Activated CD4-positive, alpha-beta T cell treated with anti-CD3 and anti-CD28 coated beads, Interleukin-2, amount 50 U/mL, for 48 hours (primary cell): Measurements from ENCODE around the gene RPH3AL.

ENCODE experiments used
- DNase-seq, 2 experiments: peaks; one replicate each; pipeline ENCODE4 v3.0.0-alpha.2; 2020

The RPH3AL gene, protein sequence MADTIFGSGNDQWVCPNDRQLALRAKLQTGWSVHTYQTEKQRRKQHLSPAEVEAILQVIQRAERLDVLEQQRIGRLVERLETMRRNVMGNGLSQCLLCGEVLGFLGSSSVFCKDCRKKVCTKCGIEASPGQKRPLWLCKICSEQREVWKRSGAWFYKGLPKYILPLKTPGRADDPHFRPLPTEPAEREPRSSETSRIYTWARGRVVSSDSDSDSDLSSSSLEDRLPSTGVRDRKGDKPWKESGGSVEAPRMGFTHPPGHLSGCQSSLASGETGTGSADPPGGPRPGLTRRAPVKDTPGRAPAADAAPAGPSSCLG

DNA sequence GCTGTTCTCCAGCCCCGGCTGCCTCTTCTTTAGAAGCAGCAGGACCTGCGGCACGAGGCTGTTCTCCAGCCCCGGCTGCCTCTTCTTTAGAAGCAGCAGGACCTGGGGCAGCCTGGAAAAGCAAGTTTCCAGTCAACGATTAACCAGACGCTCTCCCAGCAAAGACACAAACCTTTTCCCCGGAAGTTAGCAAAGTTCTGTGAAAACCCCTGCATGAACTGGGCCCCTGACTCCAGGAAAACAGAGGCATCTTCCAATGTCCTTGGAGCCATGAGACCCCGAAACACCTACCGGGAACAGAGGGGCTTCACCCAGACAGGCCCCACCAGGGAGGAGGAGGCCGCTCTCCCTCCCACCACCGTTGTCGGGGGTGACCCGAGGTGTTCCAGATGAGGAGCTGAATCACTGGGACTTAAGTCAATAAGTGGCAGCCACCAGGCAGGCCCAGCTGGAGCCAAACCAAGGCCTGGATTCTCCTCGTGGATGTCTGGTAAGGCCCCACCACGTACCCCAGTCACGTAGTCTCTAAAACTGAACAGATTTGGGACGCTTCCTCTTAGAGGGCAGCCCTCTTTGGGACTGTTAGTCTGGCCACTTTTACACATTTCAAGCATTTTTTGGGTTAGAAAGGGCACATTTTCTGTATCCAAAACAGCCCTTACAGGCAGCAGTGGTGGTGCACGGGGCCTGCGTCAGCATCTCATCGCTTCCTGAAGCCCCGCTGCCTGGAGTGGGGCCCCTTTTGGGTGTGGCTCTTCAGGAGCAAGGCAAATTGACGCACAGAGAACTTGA, at the start of gene RPH3AL:
Gene RPH3AL (minus strand): TSS at position 387 of the 792 bp plus-strand sequence. CDS start 25,264 bp downstream, outside the sequence.
- no peak for DNase-seq

DNA sequence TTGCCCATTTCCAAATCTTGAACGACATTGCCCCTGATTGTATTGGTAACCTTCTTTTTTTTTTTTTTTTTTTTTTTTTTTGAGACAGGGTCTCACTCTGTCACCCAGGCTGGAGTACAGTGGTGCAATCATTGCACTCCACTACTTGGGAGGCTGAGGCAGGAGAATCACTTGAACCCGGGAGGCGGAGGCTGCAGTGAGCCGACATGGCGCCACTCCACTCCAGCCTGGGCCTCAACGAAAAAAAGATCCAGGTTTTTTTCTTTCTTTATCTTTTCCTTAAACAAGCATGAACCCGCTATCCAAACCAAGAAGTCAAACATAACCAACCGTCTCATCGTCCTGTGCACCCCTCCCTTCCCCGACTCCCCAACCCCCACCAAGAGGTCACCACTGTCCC, 47.6 kb upstream of the RPH3AL start:
- no peak for DNase-seq

DNA sequence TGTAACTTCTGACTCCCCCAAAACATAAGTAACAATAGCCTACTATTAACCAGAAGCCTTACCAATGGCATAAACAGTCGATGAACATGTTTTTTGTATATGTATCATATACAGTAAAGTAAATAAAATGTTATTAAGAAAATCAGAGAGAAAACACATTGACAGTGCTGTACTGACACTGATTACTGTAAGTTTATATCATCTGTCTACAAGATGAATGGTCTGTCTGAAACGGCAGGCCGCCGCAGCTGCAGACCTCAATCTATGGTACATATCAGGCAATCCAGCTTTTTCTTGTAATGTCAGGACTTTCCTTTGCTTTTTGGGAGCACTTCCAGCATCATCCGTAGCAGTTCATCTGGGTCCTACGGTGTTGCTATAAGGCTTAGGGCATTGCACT, 44.2 kb upstream of the RPH3AL start:
- no peak for DNase-seq

DNA sequence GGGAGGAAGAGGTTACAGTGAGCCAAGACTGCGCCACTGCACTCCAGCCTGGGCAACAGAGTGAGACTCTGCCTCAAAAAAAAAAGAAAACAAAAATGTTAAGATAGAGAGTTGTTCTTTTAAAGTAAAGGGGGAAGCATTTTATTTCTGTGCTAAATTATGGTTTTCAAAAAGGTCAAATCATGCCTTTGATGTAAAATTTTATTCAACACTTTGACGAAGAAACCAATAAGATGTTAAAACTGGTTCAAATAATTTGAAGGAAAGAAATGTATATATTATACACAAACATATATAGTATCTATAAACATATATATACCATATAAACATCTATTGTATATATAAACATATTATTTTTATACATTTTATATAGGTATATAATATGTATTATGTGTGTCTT, 43.4 kb upstream of the RPH3AL start:
- DNase-seq, result no peak

DNA sequence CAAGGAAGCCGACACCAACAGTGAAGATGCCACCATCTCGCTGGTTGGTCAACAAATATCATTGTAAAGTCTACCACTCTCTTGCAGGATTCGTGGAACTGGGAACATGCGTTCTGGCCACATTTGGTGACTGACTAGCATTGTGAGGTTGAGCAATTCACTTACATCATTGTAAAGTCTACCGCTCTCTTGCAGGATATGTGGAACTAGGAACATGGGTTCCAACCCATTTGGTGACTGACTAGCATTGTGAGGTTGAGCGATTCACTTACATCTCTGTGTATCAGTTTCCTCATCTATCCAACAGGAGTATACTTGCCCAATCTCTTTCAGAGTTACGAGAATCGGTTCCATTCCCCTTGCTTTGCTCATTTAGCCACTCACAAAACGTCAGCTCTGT, 42.6 kb upstream of the RPH3AL start:
- DNase-seq, result no peak

DNA sequence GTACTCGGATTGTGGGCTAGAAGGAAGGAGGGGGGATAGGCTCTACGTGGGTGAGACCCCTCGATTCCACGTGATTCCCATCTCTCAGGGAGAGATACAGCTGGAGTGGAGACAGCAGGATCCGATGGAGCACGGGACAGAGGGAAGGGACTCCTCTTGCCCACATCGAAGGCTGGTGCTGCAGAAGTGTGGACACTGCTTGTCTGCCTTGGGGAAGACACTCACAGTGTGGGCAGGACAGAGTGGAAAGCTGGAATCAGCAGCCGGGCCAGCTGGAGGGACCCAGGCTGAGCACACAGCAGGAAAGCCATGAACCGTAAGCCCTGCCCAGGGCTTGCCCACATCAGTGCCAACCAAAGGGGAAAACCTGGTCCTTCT, 42.1 kb upstream of the RPH3AL start:
- DNase-seq, result no peak

DNA sequence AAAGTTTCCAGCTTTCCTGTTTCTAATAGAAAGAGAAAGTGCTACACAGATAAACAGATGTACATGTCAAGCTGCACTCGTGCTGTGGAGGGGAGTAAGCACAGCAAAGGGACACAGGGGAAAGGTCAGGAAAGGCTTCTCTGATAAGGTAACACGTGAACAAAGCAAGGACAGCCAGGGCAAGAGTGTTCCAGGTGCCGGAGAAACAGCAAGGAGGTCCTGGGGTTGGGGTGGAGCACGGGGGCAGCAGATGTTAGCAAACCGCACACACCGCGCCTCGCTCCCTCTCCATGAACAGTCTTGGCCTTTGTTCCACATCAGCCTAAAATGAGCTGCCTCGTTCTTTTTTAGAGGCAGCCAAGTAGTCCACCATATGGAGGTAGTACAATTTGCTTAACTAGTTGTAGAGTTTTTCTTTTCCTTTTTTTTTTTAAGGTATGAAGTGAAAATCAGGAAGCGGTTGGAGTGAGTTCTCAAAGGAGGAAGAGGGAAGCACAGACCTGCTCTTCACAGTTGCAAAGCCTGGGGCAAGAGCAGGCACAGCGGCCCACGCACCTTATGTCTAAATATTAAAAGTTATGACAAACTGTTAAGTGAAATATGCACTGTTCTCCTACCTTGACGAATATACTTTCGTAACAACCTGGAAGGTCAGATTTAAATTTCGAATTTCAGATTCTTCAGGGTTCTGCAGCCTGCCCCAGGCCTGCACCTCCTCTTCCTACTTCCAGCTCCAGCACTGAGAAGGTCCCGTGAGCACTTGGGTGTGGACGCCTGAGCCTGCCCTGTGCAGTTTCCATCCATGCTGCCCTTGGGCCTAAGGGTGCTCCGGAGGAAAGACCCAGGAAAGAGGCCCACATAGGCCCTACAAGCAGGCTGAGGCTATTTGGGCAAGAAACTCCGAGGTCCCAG, 41.5 kb upstream of the RPH3AL start:
- no peak for DNase-seq

DNA sequence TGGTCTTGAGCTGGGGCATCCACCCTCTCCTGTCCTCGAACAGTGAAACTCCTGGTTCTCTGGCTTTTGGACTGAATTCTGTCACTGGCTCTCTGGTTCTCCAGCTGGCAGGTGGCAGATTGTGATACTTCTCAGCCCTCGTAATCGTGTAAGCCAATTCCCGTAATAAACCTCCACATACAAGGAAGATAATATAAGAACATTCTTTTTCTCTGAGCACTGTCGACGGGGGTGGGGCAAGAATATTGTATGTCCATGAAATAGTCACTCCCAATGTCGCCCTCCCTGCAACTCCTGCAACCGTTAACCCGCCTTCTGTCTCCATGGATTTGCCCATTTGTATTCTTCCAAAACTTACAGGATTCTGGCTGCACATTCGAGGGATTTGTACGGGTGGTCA, 39.2 kb upstream of the RPH3AL start:
- no peak for DNase-seq

DNA sequence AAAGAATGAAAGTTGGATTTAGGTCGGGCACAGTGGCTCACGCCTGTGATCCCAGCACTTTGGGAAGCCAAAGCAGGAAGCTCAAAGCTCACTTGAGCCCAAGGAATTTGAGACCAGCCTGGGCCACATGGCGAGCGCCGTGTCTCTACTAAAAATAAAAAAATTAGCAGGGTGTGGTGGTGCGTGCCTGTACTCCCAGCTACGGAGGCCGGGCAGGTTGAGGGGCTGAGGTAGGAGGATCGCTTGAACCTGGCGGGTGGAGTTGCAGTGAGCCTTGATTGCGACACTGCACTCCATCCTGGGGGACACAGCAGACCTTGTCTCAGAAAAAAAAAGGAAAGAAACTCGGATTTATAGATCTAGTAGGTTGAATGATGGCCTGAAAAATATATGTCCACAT, 37.4 kb upstream of the RPH3AL start:
- DNase-seq, result no peak

DNA sequence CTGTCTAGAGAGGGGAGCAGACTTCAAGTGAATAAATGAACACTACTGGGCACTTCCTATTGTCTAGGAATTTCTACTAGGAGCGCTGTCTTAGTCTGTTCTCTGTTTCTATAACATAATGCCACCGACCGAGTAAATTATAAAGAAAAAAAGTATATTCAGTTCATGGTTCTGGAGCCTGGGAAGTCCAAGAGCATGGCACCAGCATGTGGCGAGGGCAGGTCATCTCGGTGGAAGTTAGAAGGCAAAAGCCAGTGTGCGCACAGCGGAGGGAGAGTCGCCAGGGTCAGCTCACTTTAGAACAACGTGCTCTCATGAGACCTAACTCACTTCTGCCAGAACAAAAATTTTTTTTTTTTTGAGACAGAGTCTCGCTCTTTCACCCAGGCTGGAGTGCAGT, 35.5 kb upstream of the RPH3AL start:
- DNase-seq, result no peak

DNA sequence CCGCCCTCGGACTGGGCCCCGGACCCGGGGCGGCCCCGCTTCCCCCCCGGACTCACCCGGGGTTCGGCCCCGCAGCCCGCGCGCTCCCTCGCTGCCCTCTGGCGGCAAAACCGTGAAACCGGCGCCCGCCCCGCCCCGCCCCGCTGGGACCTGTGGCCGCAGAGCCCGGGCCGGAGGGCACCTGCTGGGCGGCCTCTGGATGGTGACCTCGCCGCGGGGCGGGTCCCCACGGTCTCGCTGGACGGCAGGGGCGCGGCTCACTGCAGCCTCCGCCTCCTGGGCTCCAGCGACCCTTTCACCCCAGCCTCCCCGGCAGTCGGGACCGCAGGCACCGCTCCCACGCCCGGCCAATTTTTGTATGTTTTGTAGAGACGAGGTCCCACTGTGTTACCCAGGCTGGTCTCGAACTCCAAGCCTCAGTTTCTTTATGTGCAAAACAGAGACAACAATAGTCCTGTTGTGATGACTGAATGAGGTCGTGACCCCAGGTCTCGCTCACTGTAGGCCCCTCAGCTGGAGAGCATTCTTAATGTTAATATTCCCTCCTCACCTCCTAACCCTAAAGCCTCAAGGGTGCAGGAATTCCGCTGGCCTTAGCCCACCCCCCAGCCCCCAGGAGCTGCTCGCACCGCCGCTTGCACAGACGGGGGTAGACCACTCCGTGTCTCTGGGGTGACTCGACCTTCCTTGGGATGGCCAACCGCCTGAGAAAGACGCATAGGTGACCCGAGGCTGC, 33.7 kb upstream of the RPH3AL start:
- DNase-seq, result peak; percentile 82 to 84

DNA sequence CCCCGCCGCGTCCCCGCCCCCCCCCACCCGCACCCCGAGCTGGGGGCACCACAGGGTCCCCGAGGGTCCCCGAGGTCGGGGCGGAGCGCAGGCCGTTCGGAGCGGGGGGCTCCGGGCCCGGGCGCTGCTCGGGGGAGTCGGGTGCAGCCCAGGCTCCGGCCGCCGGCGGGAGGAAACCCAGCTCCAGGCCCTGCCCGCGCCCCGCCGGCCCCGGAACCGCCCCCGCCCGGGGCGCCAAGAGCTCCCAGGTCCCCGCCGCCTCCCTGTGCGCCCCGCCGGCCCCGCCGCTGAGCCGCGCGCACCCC, 33.2 kb upstream of the RPH3AL start:
- DNase-seq, result no peak

DNA sequence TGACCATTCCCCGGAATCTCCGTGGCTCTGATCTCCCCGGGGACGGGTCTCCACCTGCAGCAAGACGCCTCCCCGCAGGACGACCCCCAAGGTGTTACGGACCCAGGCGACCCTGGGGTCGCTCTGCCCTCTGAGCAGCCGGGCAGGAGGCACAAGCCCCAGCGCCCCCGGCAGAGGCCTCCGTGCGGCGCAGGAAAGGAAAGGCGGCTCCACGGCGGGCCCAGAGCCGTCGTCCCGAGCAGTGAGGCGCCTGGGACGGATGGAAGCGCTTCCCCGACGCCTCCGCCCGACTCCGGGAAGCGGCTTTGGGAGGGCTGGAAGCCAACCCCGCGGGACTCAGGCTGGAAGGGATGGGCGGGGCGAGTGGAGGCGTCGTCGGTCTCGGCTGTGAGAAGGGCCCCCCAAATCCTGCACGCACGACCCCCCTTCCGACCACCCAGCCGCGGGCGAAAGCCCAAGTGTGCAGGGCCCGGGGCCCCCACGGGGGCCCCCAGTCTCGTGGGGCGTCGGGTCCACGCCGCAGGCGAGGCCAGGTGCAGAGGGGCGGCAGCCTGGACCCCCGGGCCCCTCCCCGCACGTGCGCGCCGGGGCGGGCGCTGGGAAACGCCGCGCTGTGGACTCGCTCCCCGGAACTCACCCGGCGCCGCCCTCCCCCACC, 32.7 kb upstream of the RPH3AL start:
- DNase-seq, result peak; percentile 18 to 26

DNA sequence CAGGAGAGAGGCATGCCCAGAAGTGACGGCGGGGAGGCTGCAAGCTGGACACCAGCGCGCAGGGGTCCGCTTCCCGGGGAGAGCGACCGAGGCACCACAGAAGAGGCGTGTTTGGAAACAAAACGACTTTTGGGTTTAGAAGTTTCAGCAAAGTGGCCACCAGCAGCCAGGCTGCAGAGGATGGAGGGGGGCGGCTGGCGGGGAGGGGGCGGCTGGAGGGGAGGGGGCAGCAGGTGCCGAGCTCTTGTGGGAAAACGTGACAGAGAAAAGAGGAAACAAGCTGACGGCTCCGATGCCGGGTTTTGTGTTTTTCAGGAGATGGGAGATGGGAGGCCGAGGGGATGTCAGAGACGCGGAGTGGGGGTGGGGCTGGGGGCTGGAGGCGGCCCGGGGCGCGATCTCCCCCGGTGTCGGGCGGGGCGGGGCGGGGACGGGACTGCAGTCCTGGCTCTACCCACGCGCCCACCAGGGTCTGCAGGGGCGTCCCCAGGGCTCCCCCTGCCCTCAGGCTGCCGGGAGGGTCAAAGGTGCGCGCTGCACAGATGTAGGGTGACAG, 32.1 kb upstream of the RPH3AL start:
- DNase-seq, result no peak

DNA sequence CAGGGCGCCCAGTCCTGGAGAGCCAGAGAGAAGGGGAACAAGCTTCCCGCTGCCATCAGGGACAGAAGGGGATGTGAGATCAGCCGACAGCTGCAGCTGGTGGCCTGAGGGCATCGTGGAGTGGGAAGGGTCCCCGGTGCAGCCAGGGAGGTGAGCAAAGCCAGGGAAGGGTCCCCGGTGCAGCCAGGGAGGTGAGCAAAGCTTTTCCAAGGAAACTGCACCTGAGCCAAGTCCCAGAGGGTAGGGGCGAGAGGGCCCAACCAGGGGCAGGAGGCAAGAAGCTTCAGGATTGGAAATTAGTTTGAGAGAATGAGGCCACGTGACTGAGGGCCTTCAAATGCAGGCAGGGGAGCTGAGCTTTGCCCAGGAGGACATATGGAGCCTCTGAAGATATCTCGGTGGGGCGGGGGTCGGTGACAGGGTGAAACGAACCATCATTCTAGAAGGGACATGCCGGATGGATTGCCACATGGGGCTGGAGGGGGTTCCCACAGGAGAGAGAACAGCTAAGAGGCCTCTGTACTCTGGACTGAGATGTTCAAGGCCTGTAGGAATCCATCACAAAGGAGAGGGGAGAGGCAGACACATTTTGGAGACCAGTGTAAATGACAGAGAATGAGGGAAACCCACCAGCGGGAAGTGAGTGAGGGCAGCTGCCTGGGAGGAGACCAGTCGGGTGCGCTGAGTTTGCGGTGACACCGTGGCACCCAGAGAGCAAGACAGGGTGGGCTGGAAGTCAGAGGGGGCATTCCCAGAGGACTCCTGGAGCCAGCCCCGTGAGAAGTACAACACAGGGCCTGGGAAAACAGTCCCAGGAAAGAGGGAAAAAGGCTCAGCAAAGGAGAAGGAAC, 31.4 kb upstream of the RPH3AL start:
- DNase-seq, result no peak

DNA sequence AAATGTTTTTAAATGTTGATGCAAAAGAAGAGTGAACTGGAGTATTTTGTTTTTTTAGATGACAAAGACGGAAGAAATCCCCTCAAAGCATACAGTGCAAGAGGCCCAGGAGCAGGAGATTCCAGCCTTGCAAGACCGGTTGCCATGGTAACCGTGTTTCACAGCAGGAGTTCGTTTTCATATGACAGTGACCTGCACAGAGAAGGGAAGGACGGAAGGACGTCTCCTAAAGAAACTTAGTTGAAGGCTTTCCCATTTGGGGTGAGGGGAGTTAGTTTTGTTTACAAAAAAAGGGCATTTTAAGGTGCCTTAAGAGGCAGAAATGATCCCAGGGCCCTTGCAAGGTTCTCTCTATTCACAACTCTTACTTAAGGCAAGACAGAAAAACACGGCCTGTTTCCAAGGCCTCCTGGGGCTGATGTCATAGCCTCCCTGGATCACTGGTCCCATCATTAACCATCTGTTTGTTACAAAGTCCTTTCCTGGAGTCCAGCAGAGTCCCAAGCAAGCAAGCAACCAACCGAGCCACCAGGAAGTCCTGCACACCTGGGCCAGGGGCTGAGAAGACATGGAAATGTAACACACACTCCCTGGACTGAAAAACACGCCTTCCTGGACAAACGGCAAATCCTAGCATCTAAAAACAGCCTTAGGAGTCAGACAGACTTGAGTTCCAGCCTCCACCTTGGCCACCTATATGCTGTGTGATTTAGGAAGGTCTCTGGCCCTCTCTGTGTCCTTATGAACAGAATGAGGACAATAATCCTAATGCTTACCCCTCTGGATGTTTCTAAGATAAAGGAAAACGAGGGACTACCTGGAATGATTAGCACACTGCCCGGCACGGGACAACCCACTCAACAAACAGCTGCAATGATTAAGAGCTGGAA, 30.3 kb upstream of the RPH3AL start:
- no peak for DNase-seq

DNA sequence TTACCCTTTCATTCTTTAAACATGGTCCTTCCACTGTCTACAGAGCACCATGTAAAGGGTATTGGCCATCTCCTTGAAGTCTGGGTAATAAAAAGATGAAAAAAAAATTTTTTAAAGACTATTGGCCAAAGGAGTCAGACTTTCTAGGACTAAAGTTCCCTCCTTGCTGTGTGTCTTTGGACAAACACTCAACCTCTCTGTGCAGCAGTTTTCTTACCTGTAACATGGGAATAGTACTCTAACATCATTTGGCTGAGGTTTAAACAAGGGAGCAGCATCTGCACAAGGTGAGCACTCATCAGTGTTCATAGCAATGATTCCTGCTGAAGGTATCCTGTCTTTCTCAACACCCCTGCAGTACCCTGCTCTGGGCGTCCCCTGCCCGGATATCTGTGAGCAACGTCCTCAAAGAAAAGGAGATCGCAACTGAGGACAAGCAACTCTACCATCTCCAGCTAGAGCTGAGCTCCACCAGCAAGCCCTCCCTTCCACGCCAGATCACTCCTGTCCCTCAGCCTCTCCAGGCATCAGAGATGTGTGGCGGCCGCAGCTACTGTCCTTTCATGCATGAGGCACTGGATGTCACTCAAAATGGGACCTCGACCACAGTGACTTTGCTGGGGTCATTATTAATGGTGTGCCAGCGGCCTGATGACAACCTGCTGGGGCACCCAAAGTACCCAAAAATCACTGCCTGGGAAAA, 29.5 kb upstream of the RPH3AL start:
- no peak for DNase-seq

DNA sequence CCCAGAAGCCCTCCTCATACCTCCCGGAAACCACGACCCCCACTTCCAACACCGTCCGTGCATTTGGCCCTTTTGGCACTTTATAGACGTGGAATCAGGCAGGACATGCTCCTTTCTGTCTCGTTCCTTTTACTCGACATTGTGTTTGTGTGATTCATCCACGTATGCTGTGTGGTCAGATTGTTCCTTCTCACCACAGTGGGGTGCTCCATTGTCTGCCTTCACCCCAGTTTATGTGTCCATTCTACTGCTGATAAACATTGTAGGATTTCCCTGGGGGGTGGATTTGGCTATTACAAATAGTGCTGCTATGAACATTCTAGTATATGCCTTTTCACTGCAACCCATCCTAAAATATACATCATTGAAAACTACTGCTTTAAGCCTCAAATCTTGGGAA, 28.9 kb upstream of the RPH3AL start:
- no peak for DNase-seq
